Neural progenitor cell (in vitro differentiated cells): Measurements from ENCODE around the gene MIF4GD. TPM values are rescaled to one million over a fixed set of nuclear protein-coding genes. Genes with fewer than 3 reads are reported as not detected.
"Not testable (repeated sequence)": the region's sequence is repeated elsewhere in the genome, so short reads cannot be mapped to it uniquely, and the experiment has no call there.

Source experiments
- DNase-seq: peaks from one replicate; pipeline ENCODE4 v3.0.0-alpha.2; 2016; ENCODE audit warnings: low spot score
- H2AFZ ChIP-seq: fragments of 200-600 bp; sonication (generic); replicated peaks from 2 replicates; pipeline ENCODE4 v1.6.1; 2016; ENCODE audit warnings: antibody characterized with exemption
- H3F3A ChIP-seq: fragments of 200-600 bp; sonication (generic); 2 replicates; pipeline ENCODE4 v1.6.1; 2016; ENCODE audit warnings: antibody characterized with exemption, low read depth
- H3K27ac ChIP-seq: fragments of 200-600 bp; sonication (generic); 2 replicates; pipeline ENCODE4 v1.5.1; 2016; ENCODE audit warnings: mild to moderate bottlenecking
- H3K27me3 ChIP-seq: fragments of 200-600 bp; sonication (generic); 2 replicates; pipeline ENCODE4 v1.6.1; 2016; ENCODE audit warnings: mild to moderate bottlenecking, moderate library complexity
- H3K36me3 ChIP-seq: fragments of 200-600 bp; sonication (generic); 2 replicates; pipeline ENCODE4 v1.5.1; 2016
- H3K4me1 ChIP-seq: fragments of 200-600 bp; sonication (generic); 2 replicates; pipeline ENCODE4 v1.6.1; 2016; ENCODE audit warnings: mixed run types
- H3K4me2 ChIP-seq: fragments of 200-600 bp; sonication (generic); 2 replicates; pipeline ENCODE4 v1.6.1; 2016
- H3K4me3 ChIP-seq: fragments of 200-600 bp; sonication (generic); 2 replicates; pipeline ENCODE4 v1.5.1; 2016
- H3K79me2 ChIP-seq: fragments of 200-600 bp; sonication (generic); 2 replicates; pipeline ENCODE4 v1.6.1; 2016; ENCODE audit warnings: low read depth
- H3K9ac ChIP-seq: fragments of 200-600 bp; sonication (generic); 2 replicates; pipeline ENCODE4 v1.6.1; 2016
- H3K9me3 ChIP-seq: fragments of 200-600 bp; sonication (generic); 2 replicates; pipeline ENCODE4 v1.5.1; 2016; ENCODE audit warnings: low read depth
- H4K20me1 ChIP-seq: fragments of 200-600 bp; sonication (generic); 2 replicates; pipeline ENCODE4 v1.6.1; 2016; ENCODE audit warnings: low read depth
- H3K27ac Mint-ChIP-seq: 3 replicates; pipeline ENCODE4 v1.8.0; 2021; ENCODE audit warnings: mixed read lengths
- H3K27me3 Mint-ChIP-seq: 2 replicates; pipeline ENCODE4 v1.8.0; 2022; ENCODE audit warnings: low read depth, mild to moderate bottlenecking, inconsistent platforms, moderate library complexity, mixed read lengths; ENCODE audit not compliant: insufficient read depth
- H3K36me3 Mint-ChIP-seq: 3 replicates; pipeline ENCODE4 v1.8.0; 2021; ENCODE audit warnings: mixed read lengths
- H3K4me1 Mint-ChIP-seq: 3 replicates; pipeline ENCODE4 v1.8.0; 2021; ENCODE audit warnings: mixed read lengths
- H3K4me3 Mint-ChIP-seq: 3 replicates; pipeline ENCODE4 v1.8.0; 2021; ENCODE audit warnings: mild to moderate bottlenecking, moderate library complexity, mixed read lengths
- H3K9me3 Mint-ChIP-seq: 3 replicates; pipeline ENCODE4 v1.8.0; 2020; ENCODE audit warnings: mixed read lengths
- CTCF ChIP-seq: fragments of 200-600 bp; sonication (generic); IDR thresholded peaks from 2 replicates; pipeline ENCODE4 v1.5.1; 2017; ENCODE audit warnings: antibody characterized with exemption, mild to moderate bottlenecking
- EZH2 ChIP-seq: fragments of 200-600 bp; sonication (generic); IDR thresholded peaks from 2 replicates; pipeline ENCODE4 v1.6.1; 2017; ENCODE audit warnings: antibody characterized with exemption, mild to moderate bottlenecking, moderate library complexity
- EZH2phosphoT487 ChIP-seq: fragments of 200-600 bp; sonication (generic); IDR thresholded peaks from 2 replicates; pipeline ENCODE4 v1.6.1; 2017; ENCODE audit warnings: antibody characterized with exemption
- total RNA-seq: library from RNA; depleted of rRNA; stranded (reverse); fragments of >200 nt; gene quantifications from 2 replicates; pipeline ENCODE4 v1.2.3, GENCODE V29; 2015; ENCODE audit warnings: low replicate concordance

Gene MIF4GD
- total RNA-seq, 1 donor from 2014 or later = 17.7 TPM

- H3K4me1 Mint-ChIP-seq = peaks cover 24% of the 10 kb centered on the region
- H3K36me3 Mint-ChIP-seq = no peaks in the 10 kb centered on the region
- H3K4me3 ChIP-seq = peak overlapping the region; percentile 85
- H4K20me1 ChIP-seq = peaks cover 24% of the 10 kb centered on the region
- peaks cover 56% of the 10 kb centered on the region for H3K79me2 ChIP-seq
- H3K27me3 ChIP-seq = no peaks in the 10 kb centered on the region
- H3K4me1 ChIP-seq = peaks cover 12% of the 10 kb centered on the region
- TF ChIP-seq EZH2 = no peak
- peak; percentile 29 for TF ChIP-seq CTCF
- H3K9me3 Mint-ChIP-seq = no peaks in the 10 kb centered on the region
- H3K27me3 Mint-ChIP-seq = no peaks in the 10 kb centered on the region
- H2AFZ ChIP-seq = peak overlapping the region; percentile 92
- peak overlapping the region; percentile 93 for H3K4me2 ChIP-seq
- peak overlapping the region; percentile 65 for H3K27ac Mint-ChIP-seq
- H3K9ac ChIP-seq = peak overlapping the region; percentile 99
- H3K4me3 Mint-ChIP-seq = peak overlapping the region; percentile 99
- H3K27ac ChIP-seq = peak overlapping the region; percentile 99
- no peaks in the 10 kb centered on the region for H3K36me3 ChIP-seq
- H3K9me3 ChIP-seq = no peaks in the 10 kb centered on the region
- no peak for DNase-seq
- H3F3A ChIP-seq = peaks cover 12% of the 10 kb centered on the region
Observed at GRCh38 chr17:75260641-75261335, 10.2 kb downstream of the MIF4GD start.

GRCh38 chr17:75257228-75257627 lies 13.8 kb downstream of the MIF4GD start:
- H3K36me3 ChIP-seq, H3K27ac Mint-ChIP-seq, H3K4me1 ChIP-seq, H3K9me3 Mint-ChIP-seq, H3K27me3 ChIP-seq, H3K9ac ChIP-seq, H3K4me3 Mint-ChIP-seq, H2AFZ ChIP-seq, H3K27ac ChIP-seq, DNase-seq, H3K9me3 ChIP-seq, H3K4me3 ChIP-seq, H3K27me3 Mint-ChIP-seq, H3F3A ChIP-seq, H3K36me3 Mint-ChIP-seq, H3K4me2 ChIP-seq: not testable (repeated sequence)
- Histone ChIP-seq H4K20me1 (peaks cover 24% of the 10 kb centered on the region), H3K79me2 (peaks cover 47% of the 10 kb centered on the region)
- H3K4me1 Mint-ChIP-seq = peaks cover 16% of the 10 kb centered on the region

GRCh38 chr17:75255954-75256698 lies 14.9 kb downstream of the MIF4GD start:
- H3K4me3 ChIP-seq, H3K9me3 ChIP-seq, H3K36me3 ChIP-seq, H3K4me3 Mint-ChIP-seq, H3K27me3 Mint-ChIP-seq, H3K9me3 Mint-ChIP-seq, H3F3A ChIP-seq, H2AFZ ChIP-seq, H3K27me3 ChIP-seq, H3K4me1 ChIP-seq, H3K27ac ChIP-seq, H3K4me2 ChIP-seq, H3K36me3 Mint-ChIP-seq, H3K9ac ChIP-seq, DNase-seq, H3K27ac Mint-ChIP-seq: not testable (repeated sequence)
- Histone ChIP-seq H3K79me2 (peaks cover 51% of the 10 kb centered on the region), H4K20me1 (peaks cover 33% of the 10 kb centered on the region)
- peaks cover 15% of the 10 kb centered on the region for H3K4me1 Mint-ChIP-seq

GRCh38 chr17:75252039-75252816 lies 18.8 kb downstream of the MIF4GD start:
- TF ChIP-seq EZH2phosphoT487 = no peak
- no peak for TF ChIP-seq EZH2
- no peak for TF ChIP-seq CTCF
- H3K4me3 Mint-ChIP-seq = no peak overlapping the region
- Histone ChIP-seq H3F3A (no peaks in the 10 kb centered on the region), H2AFZ (no peak overlapping the region), H3K9me3 (no peaks in the 10 kb centered on the region), H3K27ac (no peak overlapping the region), H3K79me2 (peaks cover 28% of the 10 kb centered on the region), H3K4me1 (no peaks in the 10 kb centered on the region), H4K20me1 (peaks cover 31% of the 10 kb centered on the region), H3K27me3 (no peaks in the 10 kb centered on the region), H3K9ac (no peak overlapping the region), H3K4me2 (no peak overlapping the region), H3K36me3 (no peaks in the 10 kb centered on the region), H3K4me3 (no peak overlapping the region)
- H3K27ac Mint-ChIP-seq = no peak overlapping the region
- H3K4me1 Mint-ChIP-seq = peaks cover 6% of the 10 kb centered on the region
- no peaks in the 10 kb centered on the region for H3K36me3 Mint-ChIP-seq
- H3K27me3 Mint-ChIP-seq = no peaks in the 10 kb centered on the region
- no peaks in the 10 kb centered on the region for H3K9me3 Mint-ChIP-seq
- no peak for DNase-seq
